HG03064 (cell line): ENCODE measurements around the gene CMSS1.
"Not testable (repeated sequence)": the region's sequence is repeated elsewhere in the genome, so short reads cannot be mapped to it uniquely, and the experiment has no call there.

Source experiments
- ATAC-seq: cut with Tn5 transposase; IDR thresholded peaks from one replicate; pipeline ENCODE4 v1.9.1; 2021; ENCODE audit warnings: low read depth; ENCODE audit not compliant: unreplicated experiment

CMSS1 gene

GRCh38 chr3:100043271-100043670, 225.6 kb downstream of the CMSS1 start:
- no peak for ATAC-seq

GRCh38 chr3:100044369-100044768, 226.7 kb downstream of the CMSS1 start:
- peak; percentile 76 for ATAC-seq

- ATAC-seq: no peak
These were observed 228.0 kb downstream of the CMSS1 start for GRCh38 chr3:100045696-100046095.

GRCh38 chr3:100046986-100047385, 229.3 kb downstream of the CMSS1 start:
- no peak for ATAC-seq

GRCh38 chr3:100047455-100048141, 229.9 kb downstream of the CMSS1 start:
- peak; percentile 67 for ATAC-seq

GRCh38 chr3:100048248-100048647, 230.6 kb downstream of the CMSS1 start:
- ATAC-seq: no peak

GRCh38 chr3:100051513-100051912, 233.9 kb downstream of the CMSS1 start:
- not testable (repeated sequence) for ATAC-seq

GRCh38 chr3:100053951-100054620, 236.4 kb downstream of the CMSS1 start:
- ATAC-seq: no peak

GRCh38 chr3:100057716-100058575, 240.3 kb downstream of the CMSS1 start:
- no peak for ATAC-seq

GRCh38 chr3:100059472-100059871, 241.8 kb downstream of the CMSS1 start:
- no peak for ATAC-seq

- ATAC-seq: no peak
These were observed 243.2 kb downstream of the CMSS1 start for GRCh38 chr3:100060685-100061484.

- ATAC-seq: no peak
These were observed 245.0 kb downstream of the CMSS1 start for GRCh38 chr3:100062665-100063064.

- ATAC-seq: no peak
These were observed 246.3 kb downstream of the CMSS1 start for GRCh38 chr3:100063929-100064461.

GRCh38 chr3:100067589-100067988, 249.9 kb downstream of the CMSS1 start:
- no peak for ATAC-seq

GRCh38 chr3:100068826-100069225, 251.2 kb downstream of the CMSS1 start:
- ATAC-seq: peak; percentile 47

- ATAC-seq: no peak
These were observed 251.8 kb downstream of the CMSS1 start for GRCh38 chr3:100069472-100069871.

- no peak for ATAC-seq
These were observed 254.8 kb downstream of the CMSS1 start for GRCh38 chr3:100072326-100073048.

GRCh38 chr3:100073049-100073713, 255.5 kb downstream of the CMSS1 start:
- ATAC-seq: no peak

- ATAC-seq: no peak
These were observed 256.1 kb downstream of the CMSS1 start for GRCh38 chr3:100073714-100074307.
